HG02943 (cell line): Measurements from ENCODE around the gene ASIC5.

Experiments used
- ATAC-seq: cut with Tn5 transposase; IDR thresholded peaks from one replicate; pipeline ENCODE4 v1.9.1; 2021; ENCODE audit warnings: mild to moderate bottlenecking, low read depth, moderate library complexity; ENCODE audit not compliant: unreplicated experiment

The ASIC5 gene

DNA sequence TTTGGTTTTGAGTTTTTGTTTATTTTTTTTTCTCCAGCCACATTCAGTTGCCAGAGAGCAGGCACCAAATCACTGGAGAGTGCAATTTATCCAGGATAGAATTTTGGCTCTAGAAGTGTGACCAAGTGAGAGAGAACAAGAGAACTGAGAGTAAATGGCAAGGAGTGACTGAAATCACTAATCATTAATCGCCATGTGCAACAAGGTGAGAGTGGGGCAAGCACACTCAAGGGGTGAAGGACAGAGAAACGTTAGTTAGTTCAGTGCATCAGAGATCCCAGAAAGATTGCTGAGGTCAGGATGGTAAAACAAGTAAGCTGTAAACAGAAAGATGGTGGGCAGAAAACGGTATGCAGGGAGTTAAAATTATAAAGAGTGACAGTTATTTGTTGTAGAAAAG is 17.8 kb upstream of the ASIC5 start:
- ATAC-seq: no peak

DNA sequence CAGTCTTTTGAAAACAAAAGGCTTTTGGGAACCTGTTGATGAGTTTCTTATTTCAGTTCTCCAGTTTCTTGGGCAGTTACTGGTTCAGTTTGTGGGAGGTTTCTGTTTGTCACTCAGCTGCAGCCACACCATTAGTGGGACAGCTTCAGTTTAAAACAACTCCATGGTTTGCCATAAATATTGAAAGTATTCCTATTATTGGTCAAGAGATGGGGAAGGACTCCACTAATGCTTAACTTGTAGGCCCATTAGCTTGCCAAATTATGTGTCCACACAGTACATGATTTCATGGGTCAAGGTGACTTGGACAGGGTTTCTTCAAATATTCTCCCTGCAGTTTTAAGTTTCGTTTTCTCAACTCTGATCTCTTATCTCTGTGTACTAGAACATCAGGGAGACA is 15.5 kb upstream of the ASIC5 start:
- no peak for ATAC-seq

DNA sequence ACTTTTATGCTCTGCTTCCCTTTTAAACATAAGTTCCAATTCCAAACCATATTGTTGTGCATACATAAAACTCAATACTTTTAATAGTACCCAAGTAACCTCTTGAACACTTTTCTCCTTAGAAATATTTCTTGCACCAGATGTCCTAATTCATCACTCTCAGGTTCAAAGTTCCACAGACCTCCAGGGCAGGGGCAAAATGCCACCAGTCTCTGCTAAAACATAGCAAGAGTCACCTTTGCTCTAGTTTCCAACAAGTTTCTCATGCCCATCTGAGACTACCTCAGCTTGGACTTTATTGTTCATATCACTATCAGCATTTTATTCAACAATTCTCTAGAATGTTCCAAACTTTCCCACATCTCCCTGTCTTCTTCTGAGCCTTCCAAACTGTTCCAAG is 13.7 kb upstream of the ASIC5 start:
- ATAC-seq: no peak

DNA sequence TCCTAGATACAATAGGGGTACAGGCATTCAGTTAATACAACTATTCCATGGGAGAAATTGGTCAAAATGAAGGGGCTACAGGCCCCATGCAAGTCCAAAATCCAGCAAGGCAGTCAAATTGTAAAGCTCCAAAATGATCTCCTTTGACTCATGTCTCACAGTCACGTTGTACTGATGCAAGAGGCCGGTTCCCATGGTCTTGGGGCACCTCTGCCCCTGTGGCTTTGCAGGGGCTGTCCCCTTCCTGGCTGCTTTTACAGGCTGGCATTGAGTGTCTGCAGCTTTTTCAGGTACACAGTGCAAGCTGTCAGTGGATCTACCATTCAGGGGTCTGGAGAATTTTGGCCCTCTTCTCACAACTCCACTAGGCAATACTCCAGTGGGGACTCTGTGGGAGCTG is 12.5 kb upstream of the ASIC5 start:
- no peak for ATAC-seq

DNA sequence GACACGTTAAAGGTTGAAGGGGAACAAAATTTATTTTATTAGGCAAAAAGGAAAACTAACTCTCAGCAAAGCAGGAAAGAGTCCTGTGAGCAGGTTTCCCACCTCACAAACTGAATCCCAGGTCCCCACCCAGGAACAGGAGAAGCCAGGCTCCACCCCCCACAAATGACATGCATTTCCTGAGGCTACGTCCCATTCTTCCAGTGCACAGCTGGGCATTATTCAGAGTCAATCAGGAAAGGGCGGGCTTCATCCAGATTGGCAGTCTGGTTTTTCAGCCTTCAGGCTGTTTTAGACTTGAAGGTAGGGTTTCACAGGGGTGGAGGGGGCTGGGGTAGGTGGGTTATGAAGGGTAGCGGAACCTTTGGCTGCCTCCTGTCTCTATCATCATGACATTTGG is 11.9 kb upstream of the ASIC5 start:
- ATAC-seq: no peak

DNA sequence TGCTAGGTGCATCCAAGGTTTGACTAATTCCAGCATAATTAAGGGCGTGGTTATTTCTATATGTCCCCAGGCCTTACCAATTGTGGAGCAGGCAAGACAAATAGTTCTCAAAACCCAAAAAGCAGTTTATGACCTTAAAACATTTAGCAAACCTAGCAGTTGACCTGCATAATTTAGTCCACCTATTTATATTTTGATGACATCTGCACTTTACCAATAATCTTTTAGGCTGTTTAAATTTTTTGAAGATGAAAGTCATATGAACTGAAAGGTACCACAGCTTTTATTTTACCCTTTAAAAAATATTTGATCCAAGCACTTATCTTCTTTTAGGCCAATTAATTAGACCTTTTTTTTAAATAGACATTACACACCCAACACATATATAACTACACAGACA is 9.8 kb upstream of the ASIC5 start:
- no peak for ATAC-seq

DNA sequence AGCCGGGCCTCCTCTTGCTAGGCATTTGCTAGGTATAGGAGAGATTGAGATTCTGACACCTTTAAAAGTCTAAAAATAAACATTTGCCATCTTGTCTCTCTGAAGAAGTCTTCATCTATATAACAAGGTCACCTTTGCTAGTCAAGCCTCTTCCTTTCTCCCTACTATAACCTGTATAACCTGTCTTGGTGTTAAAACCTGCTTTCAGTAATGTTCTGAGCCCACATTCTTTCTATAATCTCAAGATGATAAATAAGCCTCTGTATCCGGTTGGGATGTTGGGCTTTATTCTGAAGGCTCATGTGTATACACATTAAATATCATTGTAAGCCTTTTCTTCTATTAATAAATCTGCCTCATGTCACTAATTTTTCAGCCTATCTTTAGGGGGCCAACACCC is 10.2 kb downstream of the ASIC5 start:
- ATAC-seq: no peak

DNA sequence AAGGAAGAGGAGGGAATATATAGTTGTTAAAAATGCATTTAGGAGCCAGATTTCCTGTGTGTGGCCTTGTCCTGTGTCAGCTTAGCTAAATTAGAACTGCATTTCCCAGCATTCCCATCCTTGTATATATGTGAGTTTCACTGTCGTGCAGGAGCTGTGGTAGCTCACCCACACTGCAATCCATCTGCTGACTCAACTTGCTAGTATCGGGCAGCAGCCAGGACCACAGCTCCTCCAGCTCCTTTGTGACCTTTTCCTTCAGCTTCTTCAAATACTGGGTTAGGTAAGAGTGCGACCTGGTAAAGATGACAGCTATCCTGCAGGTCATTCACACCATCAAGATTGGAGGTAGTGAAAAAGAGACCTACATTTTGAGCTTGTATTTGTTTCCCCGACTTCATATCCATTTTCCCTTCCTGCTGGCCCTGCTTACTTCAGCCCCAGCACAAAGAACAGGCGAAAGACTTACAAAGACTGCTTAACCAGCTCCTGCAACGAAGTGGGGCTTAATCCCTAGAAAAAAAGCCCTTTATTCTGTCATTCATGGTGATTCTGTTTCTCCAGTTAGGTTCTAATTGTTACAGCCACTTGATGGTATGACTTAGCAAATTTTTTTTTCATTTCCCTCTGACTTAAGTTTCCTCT is 11.4 kb downstream of the ASIC5 start:
- ATAC-seq: no peak

DNA sequence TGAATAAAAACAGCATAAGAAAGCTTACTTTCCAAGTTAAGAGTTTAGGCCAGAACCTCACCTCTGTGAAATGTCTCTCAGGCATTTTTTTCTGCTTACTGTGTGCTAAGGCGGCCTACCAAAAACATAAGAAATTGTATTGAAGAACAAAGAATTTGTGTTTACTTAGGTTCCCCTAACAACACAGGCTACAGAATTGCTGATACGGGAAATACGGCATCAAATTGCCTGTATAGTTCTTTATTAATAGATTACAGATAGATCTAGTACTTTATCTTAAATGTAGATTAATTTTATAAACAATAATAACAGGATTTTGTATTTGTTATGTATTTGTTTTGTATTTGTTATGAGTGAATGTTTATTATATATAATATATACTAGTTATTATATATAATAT is 12.9 kb downstream of the ASIC5 start:
- ATAC-seq: no peak

DNA sequence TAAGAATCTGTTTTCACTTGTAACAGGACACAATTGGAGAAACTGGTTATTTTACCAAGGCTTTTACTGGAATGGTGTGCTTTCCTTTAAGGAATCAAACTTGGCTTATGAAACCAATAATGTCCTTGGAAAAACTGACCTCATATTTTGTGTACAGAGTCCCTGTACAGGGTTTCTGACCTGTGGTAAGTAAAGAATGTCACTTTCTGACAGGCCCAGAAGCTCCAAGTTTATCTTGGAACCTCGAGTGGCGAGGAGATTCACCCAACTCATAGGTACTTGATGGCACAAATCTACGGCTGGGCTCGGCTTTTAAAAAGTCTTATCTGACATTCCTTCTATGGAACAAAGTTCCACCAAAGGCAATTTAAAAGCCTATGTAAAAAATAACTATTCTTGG is 17.0 kb downstream of the ASIC5 start:
- ATAC-seq: no peak

DNA sequence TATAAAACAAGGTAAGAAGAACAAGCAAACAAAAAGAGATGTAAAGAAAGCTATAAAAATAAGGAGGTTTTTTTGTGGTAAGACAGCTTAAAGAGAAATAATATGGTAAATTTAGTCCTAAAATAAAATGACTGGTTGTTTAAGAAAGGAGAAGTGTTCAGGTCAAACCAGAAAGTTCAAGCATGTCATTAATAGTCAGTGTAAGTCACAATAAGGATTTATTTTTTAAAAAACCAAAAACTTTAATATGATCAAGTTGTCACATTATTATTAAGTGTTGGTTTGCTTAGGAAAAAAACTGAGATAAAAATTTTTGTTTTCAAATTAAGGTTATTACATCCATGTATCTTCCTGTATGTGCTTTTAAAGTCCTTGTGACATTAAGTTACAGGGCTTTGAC is 19.1 kb downstream of the ASIC5 start:
- ATAC-seq: no peak

DNA sequence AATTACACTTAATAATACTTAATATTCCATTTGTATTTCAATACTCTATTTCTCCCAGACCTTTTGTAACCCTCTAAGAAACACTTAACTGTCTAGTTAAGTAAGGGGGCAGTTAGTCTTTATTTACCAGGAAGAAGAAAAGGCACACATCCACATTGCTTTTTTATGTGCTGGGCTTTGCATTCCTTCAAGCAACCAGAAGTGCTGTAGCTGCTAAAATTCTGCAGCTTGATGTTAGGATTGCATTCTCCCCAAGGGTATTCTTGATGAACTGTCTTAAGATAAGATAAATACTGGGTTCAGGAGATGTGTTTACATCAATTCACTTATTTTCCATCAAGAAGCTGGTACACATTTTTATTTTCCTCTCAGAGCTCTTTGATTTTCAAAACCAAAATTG is 24.0 kb downstream of the ASIC5 start:
- ATAC-seq: no peak

DNA sequence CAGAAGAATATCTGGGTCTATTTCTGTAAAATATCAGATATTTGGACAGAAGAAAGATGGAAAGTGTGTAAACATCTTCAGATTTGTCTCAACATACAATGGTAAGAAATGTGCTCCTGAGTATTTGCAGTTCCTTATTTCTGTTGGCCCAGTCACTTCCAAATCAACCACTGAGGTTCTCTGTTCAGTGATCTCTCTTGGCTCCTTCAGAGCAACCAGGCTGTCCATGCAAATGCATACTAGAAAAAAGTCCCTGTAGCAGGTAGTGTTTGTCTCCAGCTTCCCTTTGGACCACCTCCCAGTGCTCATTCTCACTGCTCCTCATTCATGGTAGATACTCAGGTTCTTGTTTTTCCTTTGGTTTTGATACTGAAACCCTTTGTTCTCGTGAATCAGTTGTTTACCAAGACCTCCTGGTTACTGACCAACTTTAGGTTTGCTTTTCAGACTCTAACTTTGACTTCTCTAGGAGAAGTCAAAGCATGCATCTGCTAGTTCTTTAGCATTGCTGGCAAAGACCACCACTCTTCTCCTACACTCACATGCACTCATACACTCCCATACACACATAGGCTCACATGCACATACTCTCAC is 28.8 kb downstream of the ASIC5 start:
- no peak for ATAC-seq

DNA sequence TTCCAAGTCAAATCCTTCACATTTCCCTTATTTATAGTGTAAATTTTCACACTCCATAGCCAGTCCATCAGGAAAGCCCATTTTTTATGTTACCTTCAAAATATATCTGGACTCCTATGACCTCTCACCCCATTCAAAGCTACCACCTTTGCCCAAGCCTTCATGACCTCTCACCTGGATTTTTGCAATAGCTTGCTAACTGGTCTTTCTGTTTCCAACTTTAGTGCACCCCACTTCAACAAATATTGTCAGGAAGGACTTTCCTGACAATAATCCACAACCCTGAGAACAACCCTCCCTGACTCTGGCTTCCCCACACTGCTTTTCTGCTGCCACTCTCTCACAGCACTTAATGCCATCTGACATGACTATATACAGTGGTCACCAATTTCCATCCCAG is 33.4 kb downstream of the ASIC5 start:
- no peak for ATAC-seq

DNA sequence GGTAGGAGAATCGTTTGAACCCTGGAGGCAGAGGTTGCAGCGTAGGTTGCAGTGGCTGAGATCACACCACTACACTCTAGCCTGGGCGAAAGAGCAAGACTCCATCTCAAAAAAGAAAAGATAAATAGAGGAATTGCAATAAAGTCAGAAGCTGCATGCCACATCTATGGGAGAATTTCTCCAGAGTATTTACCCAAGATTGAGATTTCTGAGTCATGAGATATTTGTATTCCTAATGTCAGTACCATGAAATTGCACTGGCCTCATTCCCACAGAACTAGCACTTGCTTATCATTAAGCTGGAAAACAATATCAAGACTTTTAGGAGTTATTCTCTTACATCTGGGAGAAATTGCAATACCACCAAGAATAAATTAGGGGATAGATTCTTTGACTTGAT is 37.4 kb downstream of the ASIC5 start:
- ATAC-seq: no peak

DNA sequence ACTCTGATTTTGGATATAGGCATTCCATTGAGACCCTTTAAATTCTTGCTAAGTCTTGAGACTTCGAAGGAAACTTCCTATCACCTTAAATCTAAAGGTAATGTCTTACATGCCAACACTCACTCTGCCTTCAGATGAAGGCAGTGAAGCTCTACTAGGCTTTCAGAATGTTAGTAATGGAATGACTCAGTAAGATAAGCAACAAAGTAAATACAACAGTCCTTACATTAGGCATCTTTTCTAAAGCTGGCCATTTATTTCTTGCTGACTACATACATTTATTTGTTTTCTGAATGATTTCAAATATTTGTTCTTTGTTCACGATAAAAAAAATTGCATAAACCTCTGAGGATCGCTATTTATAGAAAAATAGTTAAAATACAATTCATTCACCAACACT is 43.5 kb downstream of the ASIC5 start:
- ATAC-seq: no peak

DNA sequence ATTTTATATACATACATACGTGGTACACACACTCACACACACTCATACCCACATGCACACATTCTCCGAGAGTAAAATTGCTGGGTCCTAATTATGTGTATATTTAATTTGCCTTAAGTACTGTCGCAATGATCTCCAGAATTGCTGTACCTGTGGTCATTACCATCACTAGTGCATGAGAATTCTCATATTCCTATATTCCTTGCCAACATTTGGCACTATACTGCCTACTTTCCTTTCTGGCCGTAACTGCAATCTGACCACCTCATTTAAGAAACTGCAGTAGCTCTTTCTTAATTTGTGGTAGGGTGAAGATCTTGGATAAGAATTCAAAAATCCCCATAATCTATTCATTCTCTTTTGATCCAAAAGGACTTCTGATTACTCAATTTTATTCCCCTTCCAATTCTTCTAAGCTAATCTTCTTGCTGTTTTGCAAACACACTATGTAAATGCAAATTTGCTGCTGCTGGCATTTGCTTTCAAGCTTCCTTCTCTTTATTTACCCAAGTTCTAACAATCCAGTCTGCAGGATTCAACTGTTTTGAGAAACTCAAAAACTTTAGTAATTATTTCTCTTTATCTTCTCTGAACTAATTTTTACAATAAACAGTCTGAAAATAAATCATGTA is 45.1 kb downstream of the ASIC5 start:
- ATAC-seq: no peak

DNA sequence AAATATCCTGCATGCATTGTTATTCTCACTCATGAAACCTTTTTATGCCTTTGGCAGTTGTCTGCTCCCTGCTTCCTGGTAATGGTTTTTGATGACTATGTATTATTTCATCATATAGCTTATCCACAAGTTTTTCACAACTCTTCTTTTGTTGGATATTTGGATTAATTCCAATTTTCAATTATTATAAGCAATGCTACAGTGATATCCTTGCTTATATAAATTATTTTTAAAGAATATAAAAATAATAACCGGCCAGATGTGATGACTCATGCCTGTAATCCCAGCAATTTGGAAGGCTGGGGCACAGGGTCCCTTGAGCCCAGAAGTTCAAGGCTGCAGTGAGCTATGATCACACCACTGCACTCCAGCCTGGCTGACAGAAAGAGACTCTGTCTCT is 47.0 kb downstream of the ASIC5 start:
- ATAC-seq: no peak

DNA sequence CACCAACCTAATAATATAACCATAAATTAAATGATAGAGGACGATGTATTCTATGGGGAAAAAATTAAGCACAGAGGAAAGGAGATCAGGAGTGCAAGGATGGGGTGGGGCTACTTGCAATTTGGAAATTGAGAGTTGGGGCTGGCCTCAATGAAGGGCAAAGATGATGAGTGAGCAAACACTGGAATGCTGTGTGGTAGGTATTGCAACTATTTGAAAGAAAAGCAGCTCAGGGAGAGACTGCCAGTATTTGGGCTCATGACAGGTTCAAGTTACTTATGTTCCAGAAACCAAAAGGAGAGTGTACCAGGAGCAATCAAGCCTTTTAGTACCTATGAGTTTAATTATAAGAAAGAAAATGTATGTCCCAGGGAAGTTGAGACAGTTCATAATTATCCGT is 47.4 kb downstream of the ASIC5 start:
- no peak for ATAC-seq

DNA sequence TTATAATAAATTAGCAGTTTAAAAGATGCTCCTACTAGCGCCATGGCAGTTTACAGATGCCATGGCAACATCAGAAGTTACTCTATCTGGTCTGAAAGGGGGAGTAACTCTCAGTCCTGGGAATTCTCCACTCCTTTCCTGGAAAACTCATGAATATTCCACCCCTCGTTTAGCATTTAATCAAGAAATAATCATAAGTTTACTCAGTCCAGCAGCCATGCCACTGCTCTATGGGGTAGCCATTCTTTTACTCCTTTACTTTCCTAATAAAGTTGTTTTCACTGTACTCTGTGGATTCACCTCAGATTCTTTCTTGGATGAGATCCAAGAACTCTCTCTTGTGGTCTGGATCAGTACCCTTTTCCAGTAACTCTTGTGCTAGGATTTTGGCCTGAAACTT is 55.0 kb downstream of the ASIC5 start:
- ATAC-seq: no peak

DNA sequence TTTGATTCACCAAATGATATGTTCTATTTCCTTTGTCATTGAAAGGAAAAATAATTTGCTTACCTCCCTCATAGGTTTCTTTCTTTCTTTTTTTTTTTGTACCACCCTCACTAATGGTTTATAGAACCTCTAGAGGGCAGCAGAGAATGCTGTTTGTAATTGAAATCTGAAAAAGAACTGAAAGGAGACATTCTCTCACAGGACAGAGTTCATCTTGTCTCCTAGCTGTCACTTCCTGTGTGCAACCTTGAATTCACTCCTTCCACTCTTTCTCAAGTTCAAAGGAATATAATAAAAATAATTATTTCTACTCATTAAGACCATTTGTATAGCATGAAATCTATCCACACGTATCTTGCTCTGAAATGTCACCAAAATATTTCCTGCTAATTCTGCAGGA is 56.2 kb downstream of the ASIC5 start:
- peak; percentile 98 for ATAC-seq

DNA sequence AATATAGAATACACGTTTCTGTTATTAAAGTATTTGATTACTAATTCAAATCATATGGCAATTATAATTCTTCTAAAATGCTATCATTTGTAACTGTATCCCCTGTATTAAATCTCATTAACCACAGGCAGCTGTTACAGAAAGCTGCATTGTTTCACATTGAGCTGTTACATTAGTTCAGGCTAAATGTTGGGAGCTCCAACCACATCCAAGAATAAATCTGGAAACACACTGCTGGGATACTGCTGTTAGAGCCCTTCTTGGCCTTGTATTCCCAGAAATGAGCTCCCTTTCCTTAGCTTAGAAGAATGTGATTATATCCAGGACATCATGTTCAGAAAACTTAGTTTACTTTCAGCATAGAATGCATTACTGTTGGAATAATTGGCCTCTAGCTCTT is 59.1 kb downstream of the ASIC5 start:
- no peak for ATAC-seq
